ENCODE results near the gene LGSN.
"Not testable (repeated sequence)": the region's sequence is repeated elsewhere in the genome, so short reads cannot be mapped to it uniquely, and the experiment has no call there.

The LGSN gene

GRCh38 chr6:63303476-63303875 is 16.3 kb downstream of the LGSN start:
- no peak for DNase-seq

DNA sequence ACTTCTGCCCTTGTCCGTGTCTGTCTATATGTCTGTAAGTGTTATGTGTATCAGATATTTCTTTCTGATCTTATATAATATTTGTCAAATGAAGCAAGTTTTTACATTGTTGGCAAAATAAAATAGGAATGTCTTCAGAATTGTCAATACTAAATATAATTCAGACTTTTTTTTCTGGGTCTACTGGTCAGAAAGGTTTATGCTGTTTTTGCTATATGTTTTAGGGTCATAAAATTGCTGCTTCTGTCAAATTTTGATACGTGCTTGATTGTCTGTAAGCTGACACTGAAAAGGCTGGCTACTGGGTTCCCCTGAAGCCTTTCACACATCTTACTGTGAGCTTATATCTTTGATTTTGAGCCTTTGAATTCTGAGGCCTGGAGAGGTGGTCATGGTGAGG is 20.1 kb downstream of the LGSN start:
- DNase-seq, result no peak

DNA sequence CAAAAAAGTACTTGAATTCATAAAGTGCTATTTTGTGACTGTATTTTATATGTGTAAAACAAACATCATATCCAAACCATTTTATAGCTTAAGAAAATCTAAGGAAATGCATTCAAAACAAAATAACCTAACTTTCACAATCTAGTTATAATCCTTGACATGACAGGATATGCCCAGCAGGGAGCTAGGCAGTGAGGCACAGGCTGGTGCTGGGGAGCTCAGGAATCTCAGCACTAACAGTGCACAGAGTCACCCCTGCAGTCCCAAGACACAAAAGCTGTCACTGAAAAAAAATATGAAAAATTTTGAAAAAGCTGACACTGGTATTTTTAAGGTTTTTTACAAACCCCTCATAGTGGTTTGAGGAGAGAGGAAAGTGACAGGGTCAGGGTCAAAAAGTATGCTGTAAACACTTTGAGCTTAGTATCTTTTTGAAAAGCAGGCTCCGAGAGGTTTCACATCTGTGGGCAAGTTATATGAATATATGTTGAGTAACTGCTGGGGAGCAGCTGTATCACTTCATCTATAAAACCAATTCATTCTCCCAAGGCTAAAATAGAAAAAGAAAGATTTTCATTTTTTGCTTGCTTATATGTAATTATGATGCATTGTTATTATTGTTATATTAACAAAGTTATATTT is 24.1 kb downstream of the LGSN start:
- DNase-seq, result no peak

DNA sequence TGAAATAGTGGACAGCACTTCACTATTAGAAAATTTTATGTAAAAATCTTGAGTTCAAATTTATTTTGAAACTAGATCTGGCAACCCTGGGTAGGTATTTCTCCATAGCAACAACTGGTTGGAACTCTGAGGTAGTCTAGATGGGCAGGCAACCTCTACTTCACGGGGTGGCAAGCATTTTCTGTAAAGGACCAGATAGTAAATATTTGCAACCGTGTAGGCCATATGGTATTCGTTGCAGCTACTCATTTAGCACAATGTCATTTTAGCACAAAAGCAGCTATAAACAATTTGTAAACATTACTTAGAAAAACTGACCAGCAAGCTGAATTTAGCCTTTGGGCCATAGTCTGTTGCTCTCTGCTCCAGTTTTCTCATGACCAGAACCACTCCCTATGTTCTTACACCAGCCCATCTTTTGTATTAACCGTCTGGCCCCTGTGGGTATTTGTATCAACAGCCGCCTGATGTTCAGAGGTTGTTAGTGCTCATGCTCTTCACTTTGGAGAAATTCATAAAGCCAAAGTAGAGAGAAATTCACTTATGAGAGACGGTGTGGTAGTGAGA is 29.2 kb downstream of the LGSN start:
- no peak for DNase-seq

- no peak for DNase-seq
Observed at GRCh38 chr6:63289269-63289872, 30.4 kb downstream of the LGSN start.

GRCh38 chr6:63280639-63281180 is 39.1 kb downstream of the LGSN start:
- DNase-seq, result no peak

GRCh38 chr6:63278916-63279315 is 40.9 kb downstream of the LGSN start:
- DNase-seq, result no peak

- DNase-seq, result no peak
Observed at GRCh38 chr6:63275953-63276352, 43.8 kb downstream of the LGSN start.

GRCh38 chr6:63274795-63275430 is 44.9 kb downstream of the LGSN start:
- not testable (repeated sequence) for DNase-seq

DNA sequence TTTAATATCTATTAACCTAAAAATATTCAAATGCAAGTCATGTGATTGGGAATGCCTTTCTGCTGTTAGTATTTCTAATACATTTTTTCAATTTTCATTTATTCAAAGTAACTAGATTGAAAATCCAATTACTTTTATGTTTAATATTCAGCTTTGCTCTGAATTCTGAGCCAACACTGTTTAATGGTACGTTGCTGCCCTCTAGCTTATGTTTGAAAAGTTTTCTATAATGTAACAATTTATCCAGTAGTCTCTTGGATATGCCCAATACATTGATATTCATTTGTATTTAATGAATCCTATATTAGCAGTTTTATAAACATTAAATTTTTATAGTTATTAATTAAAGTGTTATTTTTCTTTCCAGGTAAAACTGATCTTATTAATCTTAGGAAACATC is 47.4 kb downstream of the LGSN start:
- DNase-seq, result peak; percentile 6

- no peak for DNase-seq
Observed at GRCh38 chr6:63269470-63269869, 50.3 kb downstream of the LGSN start.

DNA sequence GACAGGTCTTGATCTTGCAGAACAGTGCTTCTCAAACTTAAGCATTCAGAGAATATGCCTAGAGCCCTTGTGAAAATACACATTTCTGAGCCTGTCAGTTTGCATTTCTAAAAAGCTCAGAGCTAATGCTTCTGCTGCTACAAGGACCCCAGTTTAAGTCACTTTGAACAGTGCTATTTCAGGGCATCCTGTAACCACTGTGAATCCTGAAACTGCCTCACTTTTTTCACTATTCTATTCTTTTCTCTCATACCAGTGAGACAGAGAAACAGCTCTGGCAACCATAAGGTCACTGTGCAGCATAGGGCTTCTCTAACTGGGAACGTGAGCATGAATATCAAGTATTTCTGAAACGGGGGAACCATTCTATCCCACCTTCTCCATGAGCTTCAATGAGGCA is 51.2 kb downstream of the LGSN start:
- no peak for DNase-seq

DNA sequence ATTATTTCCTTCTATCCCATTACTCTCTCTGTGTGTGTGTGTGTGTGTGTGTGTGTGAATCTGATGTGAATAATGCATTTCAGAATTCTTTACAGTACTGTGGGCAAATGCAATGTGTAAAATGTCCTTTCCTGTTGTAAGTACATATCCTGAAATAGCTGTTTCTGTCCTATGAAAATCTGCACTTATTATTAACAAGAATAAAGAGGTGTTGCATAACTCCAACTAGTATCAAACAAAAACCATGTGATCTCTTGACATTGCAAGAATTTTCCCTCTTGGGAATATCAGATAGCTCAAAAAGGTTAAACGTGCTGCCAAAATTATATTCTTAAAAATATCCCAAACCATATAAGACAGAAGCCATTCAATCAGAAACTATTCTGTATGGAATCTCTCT is 52.0 kb downstream of the LGSN start:
- no peak for DNase-seq

DNA sequence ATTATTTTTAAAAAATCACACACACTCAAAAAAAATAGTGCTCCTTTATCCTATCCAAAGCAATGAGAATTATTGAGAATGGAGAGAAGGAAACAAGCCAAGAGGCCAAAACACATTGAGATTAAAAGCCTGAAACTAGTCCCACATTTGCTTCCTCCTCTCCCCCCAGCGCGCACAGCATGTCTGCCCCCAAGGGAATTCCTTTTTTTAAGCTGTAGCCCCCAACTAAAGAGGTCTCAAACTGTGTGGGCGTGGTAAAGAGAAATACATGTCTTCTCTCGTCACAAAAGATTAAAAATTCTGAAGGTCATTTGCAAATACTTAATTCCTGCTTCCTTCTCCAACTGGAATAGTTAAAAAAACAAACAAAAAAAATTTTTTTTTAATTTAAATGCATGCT is 52.7 kb downstream of the LGSN start:
- DNase-seq, result no peak

GRCh38 chr6:63263444-63263843 is 56.3 kb downstream of the LGSN start:
- no peak for DNase-seq

GRCh38 chr6:63261820-63262219 is 58.0 kb downstream of the LGSN start:
- DNase-seq, result no peak

GRCh38 chr6:63259153-63259552 is 60.6 kb downstream of the LGSN start:
- DNase-seq, result no peak

DNA sequence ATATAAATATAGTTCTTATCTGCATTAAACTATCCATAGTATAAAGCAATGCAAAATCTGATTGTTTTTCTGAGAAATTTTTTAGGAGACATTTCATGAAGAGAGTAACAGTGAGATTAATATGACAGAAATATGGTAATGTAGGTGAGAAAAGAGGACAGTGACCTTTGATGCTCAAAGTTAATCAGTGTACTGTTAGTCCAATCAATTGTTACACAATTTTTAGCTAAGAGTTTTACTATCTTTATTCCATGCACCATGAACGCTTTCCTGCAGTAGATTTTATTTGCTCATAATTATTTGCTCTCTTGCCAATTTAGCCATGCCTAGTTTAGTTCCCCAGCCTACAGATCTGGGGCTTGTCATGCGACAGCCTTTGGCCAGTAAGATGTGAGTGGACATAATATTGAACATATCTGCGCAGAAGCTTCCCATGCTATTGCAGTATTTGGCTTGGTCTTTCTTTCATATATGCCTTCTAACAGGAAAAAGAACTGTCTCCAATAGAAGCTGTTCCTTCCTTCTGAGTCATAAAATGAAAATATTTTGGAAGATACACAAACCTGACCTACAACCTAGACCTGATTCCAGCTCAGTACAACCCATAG is 69.8 kb downstream of the LGSN start:
- no peak for DNase-seq

DNA sequence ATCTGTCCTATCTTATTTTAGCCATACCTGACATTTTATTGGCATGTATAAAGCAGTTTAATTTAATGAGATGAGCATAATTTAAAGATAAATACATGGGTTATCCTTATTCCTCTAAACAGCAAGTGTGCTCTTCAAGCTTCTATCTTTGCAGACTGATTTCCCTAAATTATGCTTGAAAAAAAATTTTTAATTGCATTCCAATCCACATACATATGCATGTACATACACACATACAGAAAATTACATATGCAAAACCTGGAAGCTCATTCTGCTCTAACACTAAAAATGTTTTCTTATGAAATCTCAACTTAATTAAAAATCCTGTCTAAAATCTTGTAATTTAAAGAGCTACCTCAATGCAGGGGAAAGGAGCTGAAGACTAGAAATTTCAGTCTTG is 73.2 kb downstream of the LGSN start:
- no peak for DNase-seq

- no peak for DNase-seq
Observed at GRCh38 chr6:63245909-63246308, 73.9 kb downstream of the LGSN start.

GRCh38 chr6:63245420-63245819 is 74.4 kb downstream of the LGSN start:
- DNase-seq, result no peak

GRCh38 chr6:63236398-63236817 is 83.4 kb downstream of the LGSN start:
- no peak for DNase-seq

GRCh38 chr6:63230511-63230910 is 89.3 kb downstream of the LGSN start:
- DNase-seq, result not testable (repeated sequence)

DNA sequence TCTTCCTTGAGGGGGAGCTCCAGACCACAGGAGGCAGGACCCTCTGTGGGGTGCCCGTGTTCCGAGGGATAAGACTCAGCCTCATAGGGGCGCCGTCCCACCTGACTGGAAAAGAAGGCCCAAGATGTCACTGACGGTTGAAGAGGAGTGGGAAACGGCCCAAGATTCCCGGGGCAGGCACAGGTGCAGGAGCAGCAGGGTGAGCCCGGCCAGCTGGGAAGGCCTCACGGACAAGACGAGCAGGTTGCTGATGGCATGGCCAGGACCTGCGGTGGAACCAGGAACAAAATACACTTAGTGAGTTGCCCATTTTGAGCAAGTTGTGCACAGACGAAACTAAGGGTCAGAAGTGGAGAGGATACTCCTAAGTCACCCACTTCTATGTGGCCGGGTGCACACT is 89.8 kb downstream of the LGSN start:
- not testable (repeated sequence) for DNase-seq
